AG04450 (cell line): ENCODE data around the gene HIVEP2. TPM values are rescaled to one million over a fixed set of nuclear protein-coding genes. Genes with fewer than 3 reads are reported as not detected.

Experiments used
- CTCF ChIA-PET: fragments of 300-600, 350-600 bp; formaldehyde crosslinking; extraction: SDS; loops from one replicate; lab custom pipeline; 2022; ENCODE audit warnings: antibody characterized with exemption, inconsistent platforms; lab: Charles Lee
- POLR2A ChIA-PET: fragments of 350-600 bp; formaldehyde crosslinking; extraction: SDS; loops from one replicate; lab custom pipeline; 2021; ENCODE audit warnings: antibody characterized with exemption, inconsistent platforms; lab: Yijun Ruan, JAX
- DNase-seq: peaks from one replicate; pipeline ENCODE4 v3.0.0-alpha.2; 2011; ENCODE audit warnings: low read depth, low spot score
- H3K27ac ChIP-seq: one replicate; pipeline ENCODE4 v1.5.1; 2012; ENCODE audit warnings: low read depth, low read length, control low read depth
- H3K27me3 ChIP-seq: one replicate; pipeline ENCODE4 v1.6.0; 2012; ENCODE audit warnings: low read length; ENCODE audit not compliant: control insufficient read depth, insufficient read depth
- H3K4me3 ChIP-seq: 2 replicates; pipeline ENCODE4 v1.5.1; 2011; ENCODE audit warnings: mild to moderate bottlenecking, low read depth, low read length, control low read depth
- H3K9me3 ChIP-seq: 2 replicates; pipeline ENCODE4 v1.5.1; 2012; ENCODE audit warnings: low read length; ENCODE audit not compliant: control insufficient read depth, insufficient read depth
- polyA plus RNA-seq: library from polyadenylated mRNA; depleted of rRNA; stranded (reverse); fragments of >200 nt; gene quantifications from 2 replicates; pipeline ENCODE4 v1.2.3, GENCODE V29; 2011
- TF ChIP-seq, protein P1 (sequence below): IDR thresholded peaks from 2 replicates; pipeline ENCODE4 v1.5.1; 2011; ENCODE audit warnings: low read depth, low read length, control low read depth, inconsistent platforms

HIVEP2 gene
- polyA plus RNA-seq, 1 experiment: 4.9 TPM

DNA sequence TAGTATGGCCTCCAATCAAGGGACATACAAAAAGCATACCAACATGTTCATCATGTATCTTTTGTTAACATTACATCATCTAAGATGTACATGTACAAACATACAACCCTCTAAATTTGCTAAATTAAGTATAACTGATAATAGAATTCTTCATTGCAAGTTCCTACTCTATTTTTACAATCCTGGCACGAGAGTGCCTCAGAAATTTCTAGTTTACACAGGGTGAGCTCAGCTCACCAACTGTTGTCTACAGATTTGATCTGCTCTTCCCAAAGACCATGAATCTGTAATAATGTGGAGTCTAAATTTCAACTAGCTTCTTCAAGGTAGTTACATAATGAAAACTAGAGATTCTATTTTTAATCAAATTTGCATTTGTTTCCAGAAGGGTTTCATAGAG is 179.7 kb downstream of the HIVEP2 start:
- Histone ChIP-seq H3K27ac (no peak overlapping the region), H3K4me3 (no peak overlapping the region), H3K9me3 (peaks cover 3% of the 10 kb centered on the region; the same call in 1 of the 2 replicates), H3K27me3 (no peaks in the 10 kb centered on the region)
- TF ChIP-seq, protein P1, sequence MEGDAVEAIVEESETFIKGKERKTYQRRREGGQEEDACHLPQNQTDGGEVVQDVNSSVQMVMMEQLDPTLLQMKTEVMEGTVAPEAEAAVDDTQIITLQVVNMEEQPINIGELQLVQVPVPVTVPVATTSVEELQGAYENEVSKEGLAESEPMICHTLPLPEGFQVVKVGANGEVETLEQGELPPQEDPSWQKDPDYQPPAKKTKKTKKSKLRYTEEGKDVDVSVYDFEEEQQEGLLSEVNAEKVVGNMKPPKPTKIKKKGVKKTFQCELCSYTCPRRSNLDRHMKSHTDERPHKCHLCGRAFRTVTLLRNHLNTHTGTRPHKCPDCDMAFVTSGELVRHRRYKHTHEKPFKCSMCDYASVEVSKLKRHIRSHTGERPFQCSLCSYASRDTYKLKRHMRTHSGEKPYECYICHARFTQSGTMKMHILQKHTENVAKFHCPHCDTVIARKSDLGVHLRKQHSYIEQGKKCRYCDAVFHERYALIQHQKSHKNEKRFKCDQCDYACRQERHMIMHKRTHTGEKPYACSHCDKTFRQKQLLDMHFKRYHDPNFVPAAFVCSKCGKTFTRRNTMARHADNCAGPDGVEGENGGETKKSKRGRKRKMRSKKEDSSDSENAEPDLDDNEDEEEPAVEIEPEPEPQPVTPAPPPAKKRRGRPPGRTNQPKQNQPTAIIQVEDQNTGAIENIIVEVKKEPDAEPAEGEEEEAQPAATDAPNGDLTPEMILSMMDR: no peak
- POLR2A ChIA-PET: no interaction called here
- no peak for DNase-seq
- CTCF ChIA-PET: no interaction called here

DNA sequence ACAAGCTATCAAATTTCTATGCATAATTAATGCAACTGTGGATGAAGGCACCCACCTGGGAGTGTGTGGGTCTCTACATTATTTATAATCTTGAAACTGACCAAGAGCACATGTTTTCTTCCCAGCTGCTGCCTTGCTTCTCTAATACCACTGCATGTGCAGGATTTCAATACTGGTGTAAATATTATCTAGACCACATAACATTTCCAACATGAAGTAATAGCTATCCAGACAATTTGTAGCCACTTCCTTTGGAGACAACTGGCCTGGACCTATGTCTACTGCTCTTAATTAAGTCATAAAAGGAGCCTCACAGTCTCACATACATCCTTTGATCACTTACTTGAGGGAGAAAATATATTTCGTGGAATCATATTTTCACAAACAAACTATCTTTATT is 180.7 kb downstream of the HIVEP2 start:
- H3K27me3 ChIP-seq: no peaks in the 10 kb centered on the region
- H3K27ac ChIP-seq: no peak overlapping the region
- ChIA-PET POLR2A (no interaction called here), CTCF (interaction anchor here (0.5 kb wide), 1 partner anchor 23 kb away, joined by 5 read pairs; no protein-coding TSS in a partner anchor)
- DNase-seq: no peak
- H3K4me3 ChIP-seq: no peak overlapping the region
- TF ChIP-seq, protein P1: no peak
- H3K9me3 ChIP-seq: no peaks in the 10 kb centered on the region

DNA sequence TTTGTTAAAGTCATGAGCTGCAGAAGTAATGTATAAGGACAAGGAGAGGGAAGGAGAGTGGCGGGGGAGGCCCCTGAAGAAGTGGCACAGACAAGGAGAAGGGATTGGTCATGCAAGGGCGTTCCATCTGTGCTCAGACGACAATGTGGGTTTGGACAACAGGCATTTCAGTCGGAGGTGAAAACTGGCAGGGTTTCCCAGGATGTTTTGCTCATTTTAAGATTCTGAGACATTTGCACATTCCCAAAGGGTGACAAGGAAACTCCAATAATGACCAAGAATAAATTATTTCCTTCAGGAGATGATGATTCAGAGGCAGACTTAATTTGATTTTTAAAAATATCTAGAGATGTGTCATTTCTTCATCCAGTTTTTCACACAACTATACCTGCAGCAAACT is 181.8 kb downstream of the HIVEP2 start:
- H3K4me3 ChIP-seq: no peak overlapping the region
- no peak for DNase-seq
- H3K27me3 ChIP-seq: no peaks in the 10 kb centered on the region
- CTCF ChIA-PET: no interaction called here
- TF ChIP-seq, protein P1: no peak
- POLR2A ChIA-PET: no interaction called here
- no peak overlapping the region for H3K27ac ChIP-seq
- no peaks in the 10 kb centered on the region for H3K9me3 ChIP-seq

DNA sequence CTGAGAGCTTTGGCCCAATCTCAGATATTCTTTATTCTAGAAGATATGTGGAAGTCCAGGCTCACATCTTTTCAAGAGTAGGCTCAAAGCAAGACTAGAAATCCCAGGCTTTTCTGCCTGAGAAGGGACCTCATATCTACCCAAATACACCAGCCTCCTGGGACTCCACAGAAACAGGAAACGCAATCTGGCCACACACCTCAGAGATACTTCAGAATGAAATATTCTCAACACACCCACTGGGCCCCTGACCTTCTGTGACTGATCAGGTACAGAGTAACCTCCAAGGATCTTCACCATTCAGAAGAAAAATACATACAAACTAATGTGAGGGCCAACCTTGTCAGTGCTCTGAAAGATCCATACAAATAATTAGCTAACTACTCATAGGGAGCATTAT is 183.2 kb downstream of the HIVEP2 start:
- ChIA-PET POLR2A (no interaction called here), CTCF (interaction anchor here (0.9 kb wide), 1 partner anchor 287 kb away, joined by 3 read pairs; no protein-coding TSS in a partner anchor)
- Histone ChIP-seq H3K27ac (no peak overlapping the region), H3K27me3 (no peaks in the 10 kb centered on the region), H3K9me3 (no peaks in the 10 kb centered on the region), H3K4me3 (no peak overlapping the region)
- no peak for DNase-seq
- TF ChIP-seq, protein P1: no peak

DNA sequence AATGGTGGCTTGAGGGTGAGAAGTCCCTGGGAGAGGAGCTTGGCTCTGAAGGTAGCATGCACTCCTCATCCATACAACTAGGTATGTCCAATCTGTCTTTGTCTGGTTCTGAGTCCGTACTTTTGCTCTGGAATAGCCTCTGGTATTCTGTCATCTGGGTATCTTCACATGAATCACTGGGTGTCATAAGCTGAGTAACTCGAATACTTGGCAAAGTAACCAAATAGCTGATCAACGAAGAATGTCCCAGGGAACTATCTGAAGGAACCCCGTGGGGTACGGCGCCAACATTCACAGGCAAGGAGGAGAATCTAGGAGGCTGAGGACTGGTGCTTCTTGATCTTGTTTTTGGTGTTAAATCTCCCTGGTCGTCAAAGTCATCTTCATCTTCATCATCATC is 184.8 kb downstream of the HIVEP2 start:
- Histone ChIP-seq H3K27ac (no peak overlapping the region), H3K4me3 (no peak overlapping the region), H3K9me3 (no peaks in the 10 kb centered on the region), H3K27me3 (no peaks in the 10 kb centered on the region)
- ChIA-PET CTCF (no interaction called here), POLR2A (interaction anchor here (0.8 kb wide), 1 partner anchor 8 kb away, joined by 3 read pairs; no protein-coding TSS in a partner anchor)
- no peak for DNase-seq
- TF ChIP-seq, protein P1: no peak
